HG03045 (cell line): ENCODE measurements around the gene FAS.
"Not testable (repeated sequence)": the region's sequence is repeated elsewhere in the genome, so short reads cannot be mapped to it uniquely, and the experiment has no call there.

Experiments used
- ATAC-seq: cut with Tn5 transposase; IDR thresholded peaks from one replicate; pipeline ENCODE4 v1.9.1; 2021; ENCODE audit warnings: mild to moderate bottlenecking, moderate library complexity; ENCODE audit not compliant: unreplicated experiment

Gene FAS

DNA sequence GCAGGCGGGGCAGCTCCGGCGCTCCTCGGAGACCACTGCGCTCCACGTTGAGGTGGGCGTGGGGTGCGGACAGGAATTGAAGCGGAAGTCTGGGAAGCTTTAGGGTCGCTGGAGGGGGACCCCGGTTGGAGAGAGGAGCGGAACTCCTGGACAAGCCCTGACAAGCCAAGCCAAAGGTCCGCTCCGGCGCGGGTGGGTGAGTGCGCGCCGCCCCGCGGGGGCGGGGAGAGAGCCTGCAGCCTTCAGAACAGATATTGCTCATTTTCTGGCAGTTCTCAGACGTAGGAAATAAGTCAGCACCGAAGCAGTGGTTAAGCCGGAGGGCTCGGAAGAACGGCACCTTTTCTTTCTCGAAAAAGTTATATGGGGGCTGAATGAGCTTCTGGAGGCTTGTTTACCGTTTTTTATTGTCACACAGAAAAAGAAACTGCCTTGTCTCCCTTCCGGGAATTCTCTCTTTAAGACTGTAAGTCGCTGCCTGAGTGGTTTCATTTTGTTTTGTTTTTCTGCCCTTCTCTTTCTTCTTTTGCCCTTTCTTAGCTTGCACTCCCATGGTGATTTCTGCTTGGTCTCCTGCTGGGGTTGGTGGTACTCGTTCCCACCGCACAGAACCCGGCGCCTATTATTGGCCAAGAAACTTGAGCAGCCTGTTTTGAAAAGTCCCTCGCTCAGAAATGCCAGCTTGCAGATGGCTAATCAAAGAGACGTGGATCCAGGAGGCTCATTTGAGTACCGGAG, 732 bp downstream of the FAS start:
- ATAC-seq, result peak; percentile 46

DNA sequence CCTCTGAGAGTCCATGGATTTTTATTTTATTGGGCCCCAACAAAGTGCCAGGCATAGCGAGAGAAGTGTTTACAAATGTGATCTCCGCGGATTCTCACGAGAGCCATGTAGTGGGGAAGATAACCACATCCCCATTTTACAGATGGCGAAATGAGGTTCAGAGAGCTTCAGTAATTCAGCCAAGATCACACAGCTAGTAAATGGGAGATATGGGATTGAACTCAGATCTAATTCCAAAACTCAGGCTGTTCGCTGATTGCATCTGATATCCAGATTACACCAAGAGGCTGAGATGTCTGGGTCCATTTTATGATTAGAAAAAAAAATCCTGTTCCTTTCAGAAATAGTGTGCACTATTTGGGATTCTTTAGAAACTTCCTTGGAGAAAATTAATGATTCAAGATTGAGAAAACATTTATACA, 1.3 kb downstream of the FAS start:
- ATAC-seq, result no peak

DNA sequence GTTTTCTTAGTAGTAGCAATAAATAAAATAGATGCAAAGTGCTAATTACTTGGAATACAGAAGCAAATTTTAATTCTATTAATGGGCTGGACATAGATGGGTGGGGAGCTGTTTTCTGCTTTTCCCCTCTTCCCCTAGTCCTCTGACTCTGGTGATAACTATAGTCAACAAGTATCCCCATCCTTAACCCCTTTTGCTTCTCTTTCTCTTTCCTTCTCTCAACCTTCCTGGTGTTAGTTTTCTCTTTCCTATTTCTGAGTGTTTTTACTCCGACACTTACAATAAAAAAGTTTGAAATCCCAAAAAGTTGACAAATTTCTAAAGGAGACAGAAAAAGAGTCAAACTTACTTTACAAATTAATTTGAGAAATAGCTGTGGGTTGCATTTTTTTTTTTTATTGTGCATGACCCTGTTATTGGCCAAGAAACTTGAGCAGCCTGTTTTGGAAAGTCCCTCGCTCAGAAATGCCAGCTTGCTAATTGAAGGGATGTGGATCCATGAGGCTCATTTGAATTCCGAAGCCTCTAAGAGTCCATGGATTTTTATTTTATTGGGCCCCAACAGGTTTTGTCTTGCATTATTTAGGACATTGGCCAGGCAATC, 2.4 kb downstream of the FAS start:
- no peak for ATAC-seq

DNA sequence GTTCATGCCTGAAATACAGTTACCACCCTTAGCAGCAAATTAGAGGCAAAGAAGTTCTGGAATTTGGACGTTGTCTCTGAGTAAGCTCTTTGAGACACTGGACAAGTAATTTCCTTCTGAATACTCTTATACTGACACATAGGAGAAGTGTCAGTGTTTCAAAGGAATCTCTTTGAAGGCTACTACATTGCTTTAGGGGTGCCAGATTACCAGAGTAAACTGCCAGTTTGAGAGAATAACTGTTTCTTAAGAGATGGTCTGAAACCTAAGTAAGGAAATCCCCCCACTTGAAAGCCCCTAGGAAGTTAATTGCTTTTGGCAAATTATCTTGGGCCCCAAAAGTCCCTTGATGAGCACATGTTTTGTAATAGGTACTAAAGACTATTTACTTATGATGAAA, 3.4 kb downstream of the FAS start:
- no peak for ATAC-seq

DNA sequence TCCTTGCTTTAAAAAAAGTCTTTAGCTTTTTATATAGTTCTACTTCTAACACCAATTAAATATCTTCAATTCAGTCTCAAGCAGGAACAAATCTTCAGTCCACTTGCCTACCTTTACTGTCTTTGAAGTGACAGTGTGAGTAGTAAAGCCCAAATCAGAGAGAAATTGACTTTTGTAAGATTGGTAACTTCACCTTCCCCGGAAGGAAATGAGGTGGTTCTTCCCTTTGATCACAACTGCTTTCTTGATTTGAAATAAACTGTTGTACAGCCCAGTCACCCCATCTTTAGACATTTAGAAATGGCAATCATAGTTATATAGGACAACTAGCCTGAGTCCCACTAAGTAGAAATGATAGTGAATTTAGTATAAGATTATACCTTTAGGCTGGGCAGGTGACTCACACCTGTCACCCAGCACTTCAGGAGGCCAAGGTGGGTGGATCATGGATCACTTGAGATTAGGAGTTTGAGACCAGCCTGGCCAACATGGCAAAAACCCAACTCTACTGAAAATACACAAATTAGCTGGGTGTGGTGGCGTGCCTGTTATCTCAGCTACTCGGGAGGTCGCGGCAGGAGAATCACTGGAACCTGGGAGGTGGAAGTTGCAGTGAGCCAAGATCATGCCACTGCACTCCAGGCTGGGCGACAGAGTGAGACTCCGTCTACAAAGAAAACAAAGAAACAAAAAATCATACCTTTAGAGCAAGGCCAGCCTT, 4.7 kb downstream of the FAS start:
- ATAC-seq, result no peak

DNA sequence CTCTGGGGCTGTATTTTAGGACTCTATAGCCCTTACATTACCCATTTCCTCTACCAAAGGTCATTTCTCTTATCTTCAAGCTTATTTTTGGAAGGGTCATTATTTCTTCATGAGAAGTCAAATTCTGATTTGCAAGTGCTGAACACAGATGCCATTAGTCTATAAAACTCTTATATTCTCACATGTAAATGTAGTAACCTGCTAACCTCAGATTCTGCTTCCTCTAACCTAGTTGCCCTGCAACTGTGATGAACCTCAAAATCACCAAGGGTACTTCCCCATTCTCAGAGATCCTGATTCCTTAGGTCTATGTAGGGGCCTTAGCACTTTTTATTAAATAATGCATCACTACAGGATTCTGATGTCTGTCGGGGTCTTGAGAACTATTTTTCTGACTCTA, 6.3 kb downstream of the FAS start:
- no peak for ATAC-seq

DNA sequence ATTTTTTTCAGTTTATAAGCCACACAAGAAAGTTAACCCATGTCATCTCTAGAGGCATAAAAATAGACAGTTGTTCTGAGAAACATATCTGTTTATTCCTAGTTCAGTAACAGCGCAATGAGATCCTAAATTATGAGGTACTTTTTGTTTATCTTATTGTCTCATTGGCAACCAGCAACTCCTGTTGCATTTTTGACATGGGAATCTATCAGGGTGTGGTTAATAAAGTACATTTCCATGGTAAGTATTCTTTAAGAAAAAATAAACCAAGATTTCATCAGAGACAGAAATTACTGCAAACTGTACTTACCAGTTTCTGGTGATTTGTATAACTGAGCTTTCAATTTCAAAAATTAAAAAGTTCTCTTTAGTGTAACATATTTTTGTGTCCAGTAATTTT, 9.0 kb downstream of the FAS start:
- no peak for ATAC-seq

DNA sequence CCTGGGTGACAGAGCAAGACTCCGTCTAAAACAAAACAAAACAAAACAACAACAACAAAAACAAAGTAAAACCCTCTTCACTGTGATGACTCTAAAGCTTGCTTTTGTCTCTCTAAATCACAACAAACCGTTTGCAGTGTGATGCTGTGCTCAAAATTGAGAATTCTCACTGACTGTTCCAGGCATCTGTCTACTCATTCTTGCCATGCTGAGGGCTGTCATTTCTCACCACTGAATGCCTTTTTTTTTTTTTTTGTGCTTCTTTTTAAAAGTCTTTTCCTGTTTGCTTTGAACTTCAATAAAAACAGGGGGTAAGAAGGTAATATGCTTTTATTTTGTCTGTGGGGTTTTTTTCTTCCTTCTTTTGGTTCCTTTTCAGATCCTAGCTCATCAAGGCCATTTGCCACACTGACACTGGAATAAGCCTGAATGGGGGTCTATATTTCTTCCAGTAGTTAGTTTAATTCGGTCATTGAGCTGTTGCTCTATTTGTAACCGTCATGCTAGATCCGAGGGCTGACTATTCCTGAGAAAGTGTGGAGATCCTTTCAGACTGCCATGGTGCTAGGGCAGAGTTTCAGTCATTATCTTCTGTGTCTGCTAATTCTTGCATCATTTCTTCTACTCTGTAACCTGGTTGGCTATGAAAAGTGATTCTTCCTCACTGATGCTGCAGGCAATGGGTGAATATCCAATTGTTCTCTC, 10.6 kb downstream of the FAS start:
- ATAC-seq, result no peak

DNA sequence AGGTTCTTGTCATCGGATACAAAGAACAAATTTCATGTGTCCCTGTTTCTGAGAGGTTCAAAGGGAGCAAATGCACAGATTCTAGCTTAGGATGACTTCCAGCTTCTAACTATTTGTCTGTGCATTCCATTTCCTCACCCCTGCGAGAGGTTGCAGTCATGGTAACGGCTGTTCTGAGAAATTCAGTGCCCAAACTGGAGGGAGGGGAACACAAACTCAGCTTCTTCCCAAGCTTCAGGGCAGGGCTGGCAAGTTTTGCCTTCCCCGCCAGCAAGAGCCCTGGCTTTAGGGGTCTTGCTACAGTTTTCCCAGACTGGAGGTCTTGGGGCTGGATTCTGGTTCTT, 11.1 kb downstream of the FAS start:
- ATAC-seq, result no peak

DNA sequence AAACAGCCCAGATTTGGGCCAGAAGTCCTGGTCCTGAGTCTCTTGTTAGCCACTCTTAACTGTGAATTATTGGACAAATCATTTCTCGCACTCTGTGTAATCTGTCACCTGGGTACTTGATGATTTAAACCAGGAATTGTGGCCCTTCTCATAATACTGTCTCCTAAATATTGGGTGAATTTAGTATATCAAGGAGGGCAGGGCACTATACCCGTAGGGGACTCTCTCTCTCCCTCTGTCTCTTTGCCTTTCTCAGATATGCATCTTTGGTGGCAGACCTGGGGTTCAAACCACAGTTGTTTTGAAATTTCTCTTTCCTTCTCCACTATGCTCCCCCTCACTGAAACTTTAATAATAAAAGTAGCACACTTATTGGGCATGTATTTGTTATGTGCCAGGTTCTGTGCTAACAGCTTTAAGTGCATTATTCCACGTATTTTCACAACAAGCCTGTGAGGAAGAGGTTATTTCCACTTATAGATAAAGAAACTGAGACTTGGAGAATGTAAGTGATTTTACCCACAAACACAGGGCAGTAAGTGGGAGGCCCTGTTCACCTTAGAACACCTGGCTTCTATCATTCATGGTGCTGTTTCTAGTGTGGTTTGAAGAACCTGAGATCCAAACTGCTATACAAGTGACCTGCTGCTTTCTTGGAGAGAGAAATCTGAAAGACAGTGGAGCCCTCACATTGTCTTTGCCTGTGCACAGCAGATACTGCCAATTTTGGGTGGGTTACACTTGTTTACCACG, 11.8 kb downstream of the FAS start:
- ATAC-seq, result peak; percentile 53

DNA sequence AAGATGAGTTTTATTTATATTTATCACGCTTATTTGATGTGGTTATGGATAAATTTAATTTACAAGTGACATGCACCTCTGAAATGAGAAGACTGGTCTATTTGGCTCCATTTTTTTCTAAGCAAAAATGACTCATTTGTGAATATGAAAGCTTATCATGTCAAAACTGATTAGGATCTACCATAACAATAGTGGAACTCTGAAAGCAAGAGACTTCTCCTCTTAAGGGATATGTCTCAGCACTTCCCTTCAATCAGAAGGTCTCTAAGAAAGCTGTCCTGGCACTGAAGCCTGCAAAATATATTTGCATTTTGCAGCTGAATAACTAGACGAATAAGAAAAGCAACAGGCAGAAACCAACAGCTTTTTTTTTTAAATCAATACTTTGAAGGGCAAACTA, 12.7 kb downstream of the FAS start:
- ATAC-seq, result no peak

DNA sequence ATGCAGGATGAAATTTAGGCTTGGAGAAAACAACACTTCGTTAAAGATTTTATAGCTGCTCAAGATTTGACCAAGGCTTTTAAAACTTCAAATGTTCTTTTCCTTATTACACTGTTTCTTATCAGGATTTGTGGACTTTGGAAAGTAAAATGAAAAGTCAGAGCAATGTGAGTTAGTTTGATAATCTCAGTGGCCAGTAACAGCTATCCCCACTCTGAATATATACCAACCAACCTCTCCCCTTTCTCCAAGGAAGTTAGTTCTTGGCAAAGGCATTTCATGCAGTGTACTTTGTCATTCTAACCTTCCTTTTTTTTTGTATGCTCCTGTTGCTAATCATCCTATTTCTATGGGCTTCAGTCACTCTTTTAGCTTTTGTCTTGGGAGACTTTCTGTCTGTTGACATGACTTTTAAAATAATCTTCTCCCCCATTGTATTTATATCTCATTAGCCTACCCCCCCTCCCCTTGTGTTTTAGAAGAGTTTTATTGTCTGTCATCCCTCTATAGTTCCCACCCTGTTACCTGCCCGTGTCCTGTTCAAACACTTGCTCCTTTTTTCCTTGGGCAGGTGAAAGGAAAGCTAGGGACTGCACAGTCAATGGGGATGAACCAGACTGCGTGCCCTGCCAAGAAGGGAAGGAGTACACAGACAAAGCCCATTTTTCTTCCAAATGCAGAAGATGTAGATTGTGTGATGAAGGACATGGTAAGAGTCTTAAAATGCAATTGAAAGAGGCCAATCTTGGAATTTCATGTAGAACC, 16.7 kb downstream of the FAS start:
- no peak for ATAC-seq

DNA sequence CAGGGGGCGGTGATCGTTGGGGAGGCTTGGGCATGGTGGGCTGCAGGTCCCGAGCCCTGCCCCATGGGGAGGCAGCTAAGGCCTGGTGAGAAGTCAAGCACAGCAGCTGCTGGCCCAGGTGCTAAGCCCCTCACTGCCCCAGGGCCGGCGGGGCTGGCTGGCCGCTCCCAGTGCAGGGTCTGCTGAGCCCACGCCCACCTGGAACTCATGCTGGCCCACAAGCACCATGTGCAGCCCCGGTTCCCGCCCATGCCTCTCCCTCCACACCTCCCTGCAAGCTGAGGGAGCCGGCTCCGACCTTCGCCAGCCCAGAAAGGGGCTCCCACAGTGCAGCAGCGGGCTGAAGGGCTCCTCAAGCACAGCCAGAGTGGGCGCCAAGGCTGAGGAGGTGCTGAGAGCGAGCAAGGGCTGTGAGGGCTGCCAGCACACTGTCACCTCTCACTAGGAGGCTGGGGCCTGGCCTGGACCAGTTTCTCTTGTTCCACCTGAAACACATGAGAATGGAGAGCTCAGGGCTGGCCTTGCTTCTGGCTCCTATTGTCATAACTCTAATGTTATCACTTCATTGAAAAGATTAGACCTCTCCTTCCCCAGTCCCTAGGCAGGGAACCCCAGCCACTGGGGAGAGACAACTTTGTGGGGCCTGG, 28.2 kb downstream of the FAS start:
- not testable (repeated sequence) for ATAC-seq

DNA sequence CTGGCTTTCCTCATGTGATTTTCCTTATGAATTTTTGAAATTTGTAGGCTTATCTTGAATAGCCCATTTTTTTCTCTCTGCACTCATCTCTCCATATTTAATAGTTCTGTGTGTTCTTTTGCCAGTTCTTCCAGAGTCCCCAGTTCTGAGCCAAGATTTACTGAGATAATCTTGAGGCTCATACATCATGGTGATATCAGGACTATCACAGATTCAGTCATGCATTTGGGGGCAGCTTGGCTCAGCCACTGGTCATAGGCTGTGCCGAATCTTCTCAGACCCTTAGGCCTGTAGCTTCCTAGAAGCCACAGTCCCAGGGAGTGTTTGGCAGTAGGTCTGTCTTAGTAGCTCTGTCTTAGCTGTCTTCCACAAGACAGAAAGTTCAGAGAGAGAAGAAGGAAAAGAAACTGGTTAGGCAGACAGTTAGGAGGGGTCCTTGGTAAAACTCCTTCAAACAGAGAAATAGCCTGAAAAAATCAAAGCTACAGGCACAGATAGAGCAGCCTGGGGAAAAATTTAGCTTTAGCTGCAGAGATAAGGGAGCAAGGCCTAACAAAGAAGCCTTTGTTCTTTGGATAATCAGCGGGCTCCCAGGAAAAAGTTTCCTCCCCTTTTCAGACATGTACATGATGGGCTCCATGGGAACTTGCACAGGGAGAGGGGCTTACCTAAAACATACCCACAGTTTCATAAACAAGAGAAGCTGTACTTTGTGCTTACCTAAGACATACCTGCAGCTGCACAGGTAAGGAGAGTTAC, 29.1 kb downstream of the FAS start:
- no peak for ATAC-seq

DNA sequence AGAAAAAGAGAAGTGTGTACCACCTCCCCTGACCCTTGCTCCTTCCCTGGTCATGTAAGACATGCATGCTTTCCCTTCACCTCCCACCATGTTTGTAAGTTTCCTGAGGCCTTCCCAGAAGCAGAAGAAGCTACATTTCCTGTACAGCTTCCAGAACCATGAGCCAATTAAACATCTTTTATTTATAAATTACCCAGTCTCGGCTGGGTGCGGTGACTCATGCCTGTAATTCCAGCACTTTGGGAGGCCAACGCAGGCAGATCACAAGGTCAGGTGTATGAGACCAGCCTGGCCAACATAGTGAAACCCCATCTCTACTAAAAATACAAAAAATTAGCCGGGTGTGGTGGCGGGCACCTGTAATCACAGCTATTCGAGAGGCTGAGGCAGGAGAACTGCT, 30.9 kb downstream of the FAS start:
- ATAC-seq, result not testable (repeated sequence)

DNA sequence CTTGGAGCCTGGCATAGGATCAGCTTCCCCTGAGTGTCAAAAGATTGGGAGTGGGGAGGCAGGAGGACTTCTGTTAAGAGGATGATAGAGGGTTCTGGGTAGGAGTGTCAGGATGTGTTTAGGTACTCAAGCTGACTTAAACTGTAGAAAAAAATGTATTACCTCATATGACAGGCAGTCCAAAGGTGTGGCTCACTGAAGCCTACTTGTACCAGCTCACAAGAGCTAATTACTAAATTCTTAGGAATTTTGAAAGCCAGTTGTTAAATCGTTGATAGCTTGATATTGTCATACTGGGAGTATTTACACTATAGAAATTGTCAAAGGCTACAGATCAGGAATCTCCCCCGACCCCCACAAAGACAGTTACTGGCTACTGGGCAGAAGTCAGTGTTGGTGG, 32.1 kb downstream of the FAS start:
- ATAC-seq, result no peak

DNA sequence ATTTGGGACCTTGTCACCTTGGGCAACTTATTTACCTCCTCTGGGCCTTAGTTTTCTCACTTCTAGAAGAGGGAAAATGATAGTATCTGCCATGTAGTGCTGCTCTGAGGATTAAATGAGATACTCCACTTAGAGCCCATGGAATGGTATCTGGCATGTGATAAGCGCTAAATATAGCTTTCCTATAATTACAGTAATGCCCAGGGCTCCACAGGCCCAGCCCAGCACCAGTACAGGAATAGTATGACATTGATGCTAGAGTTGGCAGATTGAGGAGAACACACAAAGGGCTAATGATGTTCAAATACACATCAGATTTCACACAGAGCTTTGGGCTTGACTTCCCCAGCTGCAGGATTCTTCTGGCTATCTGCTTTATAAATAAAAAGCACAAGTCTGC, 34.9 kb downstream of the FAS start:
- ATAC-seq, result no peak

DNA sequence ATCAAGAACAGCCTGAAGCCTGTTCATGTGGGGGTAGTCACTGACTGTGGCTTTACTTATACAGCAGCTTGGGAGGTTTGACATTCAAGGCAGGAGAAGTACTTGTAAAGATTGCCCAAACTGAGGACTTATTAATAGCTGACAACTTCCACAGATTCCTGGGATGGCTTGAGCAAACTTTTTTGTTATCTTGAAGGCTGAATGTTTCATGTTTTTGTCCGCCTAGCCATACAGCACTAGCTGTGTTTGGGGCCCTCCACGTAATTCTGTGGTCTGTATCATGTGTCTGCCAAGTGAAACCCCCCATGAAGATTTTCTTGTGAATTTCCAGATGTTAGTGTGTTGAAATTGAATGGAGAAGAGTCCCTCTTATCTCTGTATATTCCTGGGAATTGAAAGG, 38.6 kb downstream of the FAS start:
- ATAC-seq, result no peak

DNA sequence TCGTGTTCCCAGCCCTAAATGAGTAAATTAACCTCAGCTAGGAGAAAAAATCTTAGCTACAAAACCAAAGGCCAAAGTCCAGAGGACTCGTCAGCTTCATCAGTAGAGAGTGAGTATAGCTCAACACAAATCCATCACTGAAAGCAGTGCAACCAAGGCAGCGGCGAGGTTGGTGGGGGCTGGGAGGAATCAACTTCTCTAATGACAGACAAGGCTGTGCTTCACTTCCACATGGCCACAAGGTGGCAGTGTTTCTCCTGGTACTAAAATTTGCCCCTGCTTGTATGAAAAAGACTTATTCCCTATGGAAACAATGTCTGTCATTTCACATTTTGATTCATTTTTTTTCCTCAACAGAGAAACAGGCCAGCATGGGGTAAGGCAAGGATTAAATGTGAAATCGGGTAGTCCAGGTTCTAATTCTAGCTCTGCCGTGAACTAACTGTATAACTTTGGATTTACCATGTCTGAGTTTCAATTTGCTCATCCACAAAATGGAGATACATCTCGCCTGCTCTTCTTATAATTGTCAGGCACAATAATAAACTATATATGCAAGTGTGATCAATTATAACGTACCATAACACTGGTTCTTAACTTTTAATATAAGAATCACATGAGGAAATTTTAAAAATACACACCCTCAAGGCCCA, 39.3 kb downstream of the FAS start:
- no peak for ATAC-seq
